Measurements from ENCODE around the gene CCR4. TPM values are rescaled to one million over a fixed set of nuclear protein-coding genes. Genes with fewer than 3 reads are reported as not detected.

The CCR4 gene
- total and polyA plus RNA-seq, 2 of the 4 experiments (the other 2 are of a cell fraction) = not detected

DNA sequence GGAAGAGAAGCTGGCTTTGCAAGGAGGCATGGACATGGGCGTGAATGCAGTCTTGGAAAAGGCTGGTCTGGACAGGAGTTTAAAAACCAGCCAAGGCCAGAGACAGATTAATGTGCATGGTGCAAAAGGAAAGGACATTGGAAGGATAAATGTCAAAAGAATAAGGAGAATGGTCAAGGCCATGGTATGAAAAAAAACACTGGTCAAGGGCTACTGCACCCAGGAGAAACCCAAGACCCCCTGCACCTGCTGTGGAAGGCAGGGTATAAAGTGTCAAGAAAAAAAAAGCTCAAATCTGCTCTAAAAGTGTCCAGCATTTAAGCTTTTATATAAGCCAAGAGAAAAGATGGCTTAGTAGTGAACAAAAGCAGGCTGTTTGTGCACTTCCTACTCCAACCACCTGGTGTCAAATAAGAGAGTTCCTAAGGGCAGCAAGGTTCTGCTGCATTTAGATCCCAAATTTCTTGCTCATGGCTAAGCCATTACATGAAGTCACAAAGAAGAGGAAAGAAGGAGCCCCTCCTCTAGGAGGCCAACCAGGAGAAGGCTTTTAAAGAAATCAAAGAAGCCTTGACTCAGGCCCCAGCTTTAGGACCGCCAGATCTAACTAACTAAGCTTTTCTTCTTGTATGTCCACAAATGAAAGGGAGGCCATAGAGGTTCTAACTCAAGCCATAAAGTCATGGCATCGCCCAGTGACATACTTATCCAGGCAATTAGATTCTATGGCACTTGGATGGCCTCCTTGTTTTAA lies 16.9 kb downstream of the CCR4 start:
- 58% methylated on average over 2 of the region's 3 CpGs; no CpG with 5 or more reads in 1 of the 2 experiments for WGBS, 2 experiments (ENCODE audit: extremely low coverage in 2 of 2, insufficient read length in 1 of 2)
- no peak overlapping the region for H3K9ac ChIP-seq (ENCODE audit: low read depth, low read length)
- POLR2A ChIA-PET (ENCODE audit: unreplicated experiment) = no interaction called here
- no peak overlapping the region for H2AK5ac ChIP-seq (ENCODE audit: low read depth, low read length)
- H2BK15ac ChIP-seq (ENCODE audit: low read depth, low read length) = no peak overlapping the region
- H2BK120ac ChIP-seq (ENCODE audit: low read depth, low read length) = no peak overlapping the region
- intact Hi-C loops (cut with micrococcal nuclease) (no loop called here), dilution Hi-C loops (cut with HindIII; ENCODE audit: low sequenced_read_pairs, unreplicated experiment) (no loop called here), in situ Hi-C loops (cut with MboI; ENCODE audit: low sequenced_read_pairs) (loop anchor here (25.0 kb wide), 2 partner anchors 394 to 819 kb away; partner anchors contain the start of gene PDCD6IP)
- ATAC-seq (ENCODE audit: low read depth) = no peak
- no peak overlapping the region for H3K18ac ChIP-seq (ENCODE audit: low read depth, low read length)
- peaks cover 5% of the 10 kb centered on the region for H3K27me3 ChIP-seq (ENCODE audit: control insufficient read depth, insufficient read depth, low read length)
- H3K9me3 ChIP-seq (ENCODE audit: control insufficient read depth, insufficient read depth, low read length) = peaks cover 4% of the 10 kb centered on the region; the same call in 1 of the 2 replicates
- H4K91ac ChIP-seq (ENCODE audit: insufficient read depth, low read depth, low read length) = no peak overlapping the region
- H4K20me1 ChIP-seq (ENCODE audit: insufficient read depth, low read length) = no peaks in the 10 kb centered on the region
- no peaks in the 10 kb centered on the region for H3K36me3 ChIP-seq (ENCODE audit: control insufficient read depth, insufficient read depth, low read length)
- no peaks in the 10 kb centered on the region for H3K79me1 ChIP-seq (ENCODE audit: low read depth in 1 of 2, low read length in 2 of 2)
- no peak overlapping the region for H3K4ac ChIP-seq (ENCODE audit: low read depth, low read length)
- no peak overlapping the region for H4K8ac ChIP-seq (ENCODE audit: low read depth in 2 of 2, low read length in 2 of 2)
- no peak overlapping the region for H2AK9ac ChIP-seq (replicated peaks; ENCODE audit: low read depth, low read length, poor library complexity)
- no peak overlapping the region for H3K4me2 ChIP-seq (ENCODE audit: low read depth, low read length)
- H3K56ac ChIP-seq (ENCODE audit: extremely low read depth, insufficient read depth, low read length) = no peak overlapping the region
- H2BK20ac ChIP-seq (ENCODE audit: low read depth, low read length) = no peak overlapping the region
- H4K5ac ChIP-seq (ENCODE audit: low read depth, low read length) = no peak overlapping the region
- H3K4me1 ChIP-seq (ENCODE audit: control insufficient read depth, insufficient read depth, low read length) = no peaks in the 10 kb centered on the region; the same call in none of the 2 replicates
- no peak overlapping the region for H3K14ac ChIP-seq (replicated peaks; ENCODE audit: low read depth, low read length)
- H3K23ac ChIP-seq (ENCODE audit: low read depth, low read length) = no peak overlapping the region
- H2AFZ ChIP-seq (replicated peaks; ENCODE audit: low read length, poor library complexity) = no peak overlapping the region
- CTCF ChIA-PET = interaction anchor here (1.1 kb wide), 1 partner anchor 9 kb away, joined by 3 read pairs; no protein-coding TSS in a partner anchor
- no TSS peak for BruUV-seq (replicated peaks)
- H3K4me3 ChIP-seq (ENCODE audit: insufficient read depth, low read depth, low read length) = no peak overlapping the region
- H3K27ac ChIP-seq (ENCODE audit: insufficient read depth, low read length) = no peak overlapping the region
- DNase-seq = no peak
- TF ChIP-seq, protein P1, sequence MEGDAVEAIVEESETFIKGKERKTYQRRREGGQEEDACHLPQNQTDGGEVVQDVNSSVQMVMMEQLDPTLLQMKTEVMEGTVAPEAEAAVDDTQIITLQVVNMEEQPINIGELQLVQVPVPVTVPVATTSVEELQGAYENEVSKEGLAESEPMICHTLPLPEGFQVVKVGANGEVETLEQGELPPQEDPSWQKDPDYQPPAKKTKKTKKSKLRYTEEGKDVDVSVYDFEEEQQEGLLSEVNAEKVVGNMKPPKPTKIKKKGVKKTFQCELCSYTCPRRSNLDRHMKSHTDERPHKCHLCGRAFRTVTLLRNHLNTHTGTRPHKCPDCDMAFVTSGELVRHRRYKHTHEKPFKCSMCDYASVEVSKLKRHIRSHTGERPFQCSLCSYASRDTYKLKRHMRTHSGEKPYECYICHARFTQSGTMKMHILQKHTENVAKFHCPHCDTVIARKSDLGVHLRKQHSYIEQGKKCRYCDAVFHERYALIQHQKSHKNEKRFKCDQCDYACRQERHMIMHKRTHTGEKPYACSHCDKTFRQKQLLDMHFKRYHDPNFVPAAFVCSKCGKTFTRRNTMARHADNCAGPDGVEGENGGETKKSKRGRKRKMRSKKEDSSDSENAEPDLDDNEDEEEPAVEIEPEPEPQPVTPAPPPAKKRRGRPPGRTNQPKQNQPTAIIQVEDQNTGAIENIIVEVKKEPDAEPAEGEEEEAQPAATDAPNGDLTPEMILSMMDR (conservative IDR thresholded peaks at IDR 0.05; ENCODE audit: low read depth, low read length) = no peak
- TF ChIP-seq RAD21 (IDR thresholded peaks at IDR 0.05; ENCODE audit: low read length) = no peak
- TF ChIP-seq SMC3 (IDR thresholded peaks at IDR 0.05; ENCODE audit: low read depth, low read length) = no peak
- TF ChIP-seq, protein P2, sequence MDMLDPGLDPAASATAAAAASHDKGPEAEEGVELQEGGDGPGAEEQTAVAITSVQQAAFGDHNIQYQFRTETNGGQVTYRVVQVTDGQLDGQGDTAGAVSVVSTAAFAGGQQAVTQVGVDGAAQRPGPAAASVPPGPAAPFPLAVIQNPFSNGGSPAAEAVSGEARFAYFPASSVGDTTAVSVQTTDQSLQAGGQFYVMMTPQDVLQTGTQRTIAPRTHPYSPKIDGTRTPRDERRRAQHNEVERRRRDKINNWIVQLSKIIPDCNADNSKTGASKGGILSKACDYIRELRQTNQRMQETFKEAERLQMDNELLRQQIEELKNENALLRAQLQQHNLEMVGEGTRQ (IDR thresholded peaks at IDR 0.05; ENCODE audit: low read depth, low read length) = no peak
- TF ChIP-seq RFX5 (IDR thresholded peaks at IDR 0.05; ENCODE audit: low read depth, low read length) = no peak
- no peak for TF ChIP-seq CHD1 (IDR thresholded peaks at IDR 0.05; ENCODE audit: low read depth, low read length)
- TF ChIP-seq MAZ (IDR thresholded peaks at IDR 0.05; ENCODE audit: borderline replicate concordance, low read depth, low read length) = no peak
- no peak for TF ChIP-seq MXI1 (IDR thresholded peaks at IDR 0.05; ENCODE audit: borderline replicate concordance, low read depth, low read length)
- TF ChIP-seq RCOR1 (IDR thresholded peaks at IDR 0.05; ENCODE audit: insufficient replicate concordance, low read length) = no peak
- no peak for TF ChIP-seq FOS (IDR thresholded peaks at IDR 0.05; ENCODE audit: low read depth, low read length)
- 0 out of 2 replicates have a peak, but pooled peaks cover 3% of the 10 kb centered on the region for H3K9me1 ChIP-seq (ENCODE audit: insufficient read depth, low read length)
- no peak overlapping the region for H2BK5ac ChIP-seq (ENCODE audit: low read depth, low read length, poor library complexity, severe bottlenecking)
